PC-3 (cell line): ENCODE results near the gene TMEM121B.

Experiments
- EZH2 ChIP-seq: fragments of 300-600 bp; sonication (generic); IDR thresholded peaks from one replicate; pipeline ENCODE4 v1.6.1; 2017; ENCODE audit warnings: antibody characterized with exemption, mild to moderate bottlenecking, low read length; ENCODE audit not compliant: unreplicated experiment
- EZH2phosphoT487 ChIP-seq: fragments of 300-600 bp; sonication (generic); IDR thresholded peaks from 2 replicates; pipeline ENCODE4 v1.6.1; 2018; ENCODE audit warnings: mild to moderate bottlenecking, antibody characterized with exemption, low read length, borderline replicate concordance
- TF ChIP-seq, protein P1 (sequence below): fragments of 300-600 bp; sonication (generic); conservative IDR thresholded peaks from 2 replicates; pipeline ENCODE4 v1.5.1; 2017; ENCODE audit warnings: antibody characterized with exemption, low read depth, mild to moderate bottlenecking, low read length

DNA sequence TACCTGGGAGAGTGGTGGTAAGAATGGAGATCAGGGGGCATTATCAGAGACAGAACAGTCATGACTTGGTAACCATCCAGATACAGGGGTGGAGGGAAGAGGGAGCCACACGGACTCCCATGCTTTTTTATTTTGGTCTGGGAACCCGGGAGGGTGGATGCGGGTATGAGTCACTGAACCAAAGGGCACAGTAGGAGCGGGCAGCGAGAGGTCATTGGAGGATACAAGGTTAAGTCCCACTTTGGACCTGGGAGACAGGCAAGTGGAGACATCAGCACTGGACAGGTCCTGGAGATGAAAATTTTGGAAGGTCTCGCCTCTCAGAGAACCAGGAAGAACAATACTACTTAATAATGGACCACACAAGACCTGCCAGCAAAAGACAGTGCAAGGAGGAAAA lies 31.2 kb upstream of the TMEM121B start:
- TF ChIP-seq EZH2 = no peak
- TF ChIP-seq, protein P1, sequence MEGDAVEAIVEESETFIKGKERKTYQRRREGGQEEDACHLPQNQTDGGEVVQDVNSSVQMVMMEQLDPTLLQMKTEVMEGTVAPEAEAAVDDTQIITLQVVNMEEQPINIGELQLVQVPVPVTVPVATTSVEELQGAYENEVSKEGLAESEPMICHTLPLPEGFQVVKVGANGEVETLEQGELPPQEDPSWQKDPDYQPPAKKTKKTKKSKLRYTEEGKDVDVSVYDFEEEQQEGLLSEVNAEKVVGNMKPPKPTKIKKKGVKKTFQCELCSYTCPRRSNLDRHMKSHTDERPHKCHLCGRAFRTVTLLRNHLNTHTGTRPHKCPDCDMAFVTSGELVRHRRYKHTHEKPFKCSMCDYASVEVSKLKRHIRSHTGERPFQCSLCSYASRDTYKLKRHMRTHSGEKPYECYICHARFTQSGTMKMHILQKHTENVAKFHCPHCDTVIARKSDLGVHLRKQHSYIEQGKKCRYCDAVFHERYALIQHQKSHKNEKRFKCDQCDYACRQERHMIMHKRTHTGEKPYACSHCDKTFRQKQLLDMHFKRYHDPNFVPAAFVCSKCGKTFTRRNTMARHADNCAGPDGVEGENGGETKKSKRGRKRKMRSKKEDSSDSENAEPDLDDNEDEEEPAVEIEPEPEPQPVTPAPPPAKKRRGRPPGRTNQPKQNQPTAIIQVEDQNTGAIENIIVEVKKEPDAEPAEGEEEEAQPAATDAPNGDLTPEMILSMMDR = no peak
- no peak for TF ChIP-seq EZH2phosphoT487
